ENCODE measurements around the gene CTXND1. TPM values are rescaled to one million over a fixed set of nuclear protein-coding genes. Genes with fewer than 3 reads are reported as not detected.

The CTXND1 gene
- total RNA-seq, 1 donor from 2014 or later: 5.6 TPM

- DNase-seq (ENCODE audit: low spot score): no peak
- intact Hi-C loops (cut with DNase I): no loop called here
These were observed 12.0 kb upstream of the CTXND1 start for GRCh38 chr15:80264031-80264430.

GRCh38 chr15:80260551-80260950 is 8.5 kb upstream of the CTXND1 start:
- intact Hi-C loops (cut with DNase I): no loop called here
- DNase-seq (ENCODE audit: low spot score): no peak

GRCh38 chr15:80259942-80260510 is 8.0 kb upstream of the CTXND1 start:
- DNase-seq (ENCODE audit: low spot score): no peak
- intact Hi-C loops (cut with DNase I): no loop called here

GRCh38 chr15:80251428-80252120 is 439 bp downstream of the CTXND1 start:
- intact Hi-C loops (cut with DNase I): no loop called here
- DNase-seq (ENCODE audit: low spot score): no peak

GRCh38 chr15:80250614-80251427 is 1.2 kb downstream of the CTXND1 start:
- intact Hi-C loops (cut with DNase I): no loop called here
- DNase-seq (ENCODE audit: low spot score): no peak

GRCh38 chr15:80249973-80250372 is 2.0 kb downstream of the CTXND1 start:
- DNase-seq (ENCODE audit: low spot score): no peak
- intact Hi-C loops (cut with DNase I): no loop called here

GRCh38 chr15:80247320-80247719 is 4.7 kb downstream of the CTXND1 start:
- intact Hi-C loops (cut with DNase I): no loop called here
- DNase-seq (ENCODE audit: low spot score): no peak

GRCh38 chr15:80246425-80246894 is 5.6 kb downstream of the CTXND1 start:
- intact Hi-C loops (cut with DNase I): no loop called here
- DNase-seq (ENCODE audit: low spot score): no peak

- intact Hi-C loops (cut with DNase I): loop anchor here (1.0 kb wide), 1 partner anchor 67 kb away; no protein-coding TSS in a partner anchor
These were observed 9.2 kb downstream of the CTXND1 start for GRCh38 chr15:80242802-80243201.

GRCh38 chr15:80242132-80242769 is 9.8 kb downstream of the CTXND1 start:
- no peak for DNase-seq (ENCODE audit: low spot score)
- intact Hi-C loops (cut with DNase I): no loop called here

More at GRCh38 chr15:80242802-80243201, 9.2 kb downstream of the CTXND1 start:
- no peak for DNase-seq (ENCODE audit: low spot score)

- intact Hi-C loops (cut with DNase I): no loop called here
These were observed 10.5 kb downstream of the CTXND1 start for GRCh38 chr15:80241508-80241907.

GRCh38 chr15:80240276-80240675 is 11.7 kb downstream of the CTXND1 start:
- no peak for DNase-seq (ENCODE audit: low spot score)
- intact Hi-C loops (cut with DNase I): no loop called here

More at GRCh38 chr15:80241508-80241907, 10.5 kb downstream of the CTXND1 start:
- DNase-seq (ENCODE audit: low spot score): no peak

- DNase-seq (ENCODE audit: low spot score): no peak
- intact Hi-C loops (cut with DNase I): no loop called here
These were observed 17.1 kb downstream of the CTXND1 start for GRCh38 chr15:80234883-80235282.

- no peak for DNase-seq (ENCODE audit: low spot score)
- intact Hi-C loops (cut with DNase I): no loop called here
These were observed 18.4 kb downstream of the CTXND1 start for GRCh38 chr15:80233581-80233980.

GRCh38 chr15:80231371-80231770 is 20.6 kb downstream of the CTXND1 start:
- intact Hi-C loops (cut with DNase I): no loop called here
- no peak for DNase-seq (ENCODE audit: low spot score)

- intact Hi-C loops (cut with DNase I): no loop called here
- no peak for DNase-seq (ENCODE audit: low spot score)
These were observed 22.9 kb downstream of the CTXND1 start for GRCh38 chr15:80228959-80229610.

- intact Hi-C loops (cut with DNase I): no loop called here
These were observed 32.1 kb downstream of the CTXND1 start for GRCh38 chr15:80219955-80220354.

GRCh38 chr15:80217327-80217900 is 34.6 kb downstream of the CTXND1 start:
- DNase-seq (ENCODE audit: low spot score): no peak
- intact Hi-C loops (cut with DNase I): no loop called here

More at GRCh38 chr15:80219955-80220354, 32.1 kb downstream of the CTXND1 start:
- DNase-seq (ENCODE audit: low spot score): no peak

GRCh38 chr15:80216911-80217310 is 35.1 kb downstream of the CTXND1 start:
- intact Hi-C loops (cut with DNase I): no loop called here
- DNase-seq (ENCODE audit: low spot score): no peak

Measured in cardiac septum (tissue), 1 donor.